GM23338 (cell line): ENCODE data around the gene JHY. TPM values are rescaled to one million over a fixed set of nuclear protein-coding genes. Genes with fewer than 3 reads are reported as not detected.

Experiments
- ATAC-seq: fragments of 200-7000 bp; cut with Tn5 transposase; 3 replicates; pipeline ENCODE4 v1.9.1; 2020
- DNase-seq: peaks from one replicate; pipeline ENCODE4 v3.0.0-alpha.2; 2015; ENCODE audit warnings: low spot score
- H2AFZ ChIP-seq: fragments of 200-600 bp; sonication (generic); 2 replicates; pipeline ENCODE4 v1.8.0; 2016; ENCODE audit warnings: antibody characterized with exemption, mild to moderate bottlenecking, moderate library complexity
- H3F3A ChIP-seq: fragments of 200-600 bp; sonication (generic); replicated peaks from 2 replicates; pipeline ENCODE4 v1.8.0; 2017; ENCODE audit warnings: antibody characterized with exemption, mixed run types, low read depth
- H3K27ac ChIP-seq: fragments of 200-600 bp; sonication (generic); 2 replicates; pipeline ENCODE4 v1.6.1; 2016; ENCODE audit warnings: low read depth
- H3K27me3 ChIP-seq: fragments of 200-600 bp; sonication (generic); 2 replicates; pipeline ENCODE4 v1.8.0; 2016; ENCODE audit warnings: mild to moderate bottlenecking, mixed run types, moderate library complexity; ENCODE audit not compliant: insufficient read depth
- H3K36me3 ChIP-seq: fragments of 200-600 bp; sonication (generic); 2 replicates; pipeline ENCODE4 v1.8.0; 2016; ENCODE audit warnings: mild to moderate bottlenecking; ENCODE audit not compliant: insufficient read depth
- H3K4me1 ChIP-seq: fragments of 200-600 bp; sonication (generic); 2 replicates; pipeline ENCODE4 v1.8.0; 2016; ENCODE audit warnings: mild to moderate bottlenecking, moderate library complexity; ENCODE audit not compliant: insufficient read depth
- H3K4me2 ChIP-seq: fragments of 200-600 bp; sonication (generic); 2 replicates; pipeline ENCODE4 v1.7.1; 2017; ENCODE audit warnings: mixed run types
- H3K4me3 ChIP-seq: fragments of 200-600 bp; sonication (generic); 2 replicates; pipeline ENCODE4 v1.6.1; 2016; ENCODE audit warnings: mixed run types
- H3K79me2 ChIP-seq: fragments of 200-600 bp; sonication (generic); replicated peaks from 2 replicates; pipeline ENCODE4 v1.8.0; 2017; ENCODE audit warnings: mild to moderate bottlenecking; ENCODE audit not compliant: insufficient read depth
- H3K9me2 ChIP-seq: fragments of 200-600 bp; sonication (generic); 2 replicates; pipeline ENCODE4 v1.8.0; 2017; ENCODE audit not compliant: insufficient read depth
- H4K20me1 ChIP-seq: fragments of 200-600 bp; sonication (generic); replicated peaks from 2 replicates; pipeline ENCODE4 v1.8.0; 2017; ENCODE audit warnings: mild to moderate bottlenecking; ENCODE audit not compliant: insufficient read depth
- H3K27ac Mint-ChIP-seq: 2 replicates; pipeline ENCODE4 v1.8.0; 2020; ENCODE audit warnings: inconsistent platforms, mild to moderate bottlenecking, moderate library complexity, mixed read lengths
- H3K27me3 Mint-ChIP-seq: 3 replicates; pipeline ENCODE4 v1.8.0; 2022; ENCODE audit warnings: low read depth, mild to moderate bottlenecking, moderate library complexity, mixed read lengths, inconsistent platforms; ENCODE audit not compliant: insufficient read depth, poor library complexity
- H3K36me3 Mint-ChIP-seq: 3 replicates; pipeline ENCODE4 v1.8.0; 2021; ENCODE audit warnings: low read depth, mild to moderate bottlenecking, inconsistent platforms, moderate library complexity, mixed read lengths
- H3K4me1 Mint-ChIP-seq: 3 replicates; pipeline ENCODE4 v1.8.0; 2020; ENCODE audit warnings: mild to moderate bottlenecking, inconsistent platforms, mixed read lengths
- H3K4me3 Mint-ChIP-seq: 3 replicates; pipeline ENCODE4 v1.8.0; 2021; ENCODE audit warnings: moderate library complexity, mild to moderate bottlenecking, inconsistent platforms, mixed read lengths
- H3K9me3 Mint-ChIP-seq: 3 replicates; pipeline ENCODE4 v1.8.0; 2020; ENCODE audit warnings: moderate library complexity, mild to moderate bottlenecking, inconsistent platforms, mixed read lengths
- CTCF ChIP-seq, 2 experiments: fragments of 200-600 bp in 1 of 2; sonication (generic) in 1 of 2; conservative IDR thresholded peaks; 2 replicates each; pipeline versions ENCODE4 v1.5.1 to v1.6.1; 2016 to 2017; ENCODE audit warnings: antibody characterized with exemption in 2 of 2, low read depth in 2 of 2, mild to moderate bottlenecking in 2 of 2, moderate library complexity in 1 of 2
- EZH2 ChIP-seq: fragments of 200-600 bp; sonication (generic); IDR thresholded peaks from one replicate; pipeline ENCODE4 v1.8.0; 2017; ENCODE audit warnings: antibody characterized with exemption, mild to moderate bottlenecking, low read depth; ENCODE audit not compliant: unreplicated experiment
- JUNB ChIP-seq: IDR thresholded peaks from one replicate; pipeline ENCODE4 v1.6.1; 2016; ENCODE audit warnings: antibody characterized with exemption; ENCODE audit not compliant: unreplicated experiment
- NANOG ChIP-seq: IDR thresholded peaks from 2 replicates; pipeline ENCODE4 v1.6.1; 2016; ENCODE audit warnings: antibody characterized with exemption, borderline replicate concordance
- POLR2AphosphoS5 ChIP-seq: IDR thresholded peaks from 2 replicates; pipeline ENCODE4 v1.6.1; 2016; ENCODE audit warnings: antibody characterized with exemption, low read depth
- REST ChIP-seq: IDR thresholded peaks from one replicate; pipeline ENCODE4 v1.6.1; 2018; ENCODE audit warnings: antibody characterized with exemption; ENCODE audit not compliant: unreplicated experiment
- ZNF331 ChIP-seq: fragments of 250-450 bp; sonication (Bioruptor Pico); IDR thresholded peaks from 2 replicates; pipeline ENCODE4 v1.5.0; 2020; ENCODE audit warnings: low read depth, mild to moderate bottlenecking, moderate library complexity
- polyA plus RNA-seq: library from polyadenylated mRNA; unstranded; fragments of >200 nt; fragmentation: Nextera tagmentation; extraction: Ambion mirVana; gene quantifications from 2 replicates; pipeline ENCODE4 v1.2.1, GENCODE V29; 2016
- total RNA-seq: library from RNA; depleted of rRNA; stranded (reverse); fragments of >200 nt; shearing (Covaris generic); gene quantifications from 2 replicates; pipeline ENCODE4 v1.2.3, GENCODE V29; 2014

JHY gene
- total and polyA plus RNA-seq, 2 experiments from 2014 or later = 0.94 to 0.97 TPM

- Mint-ChIP-seq H3K9me3 (no peaks in the 10 kb centered on the region), H3K4me3 (no peak overlapping the region), H3K27me3 (peaks cover 2% of the 10 kb centered on the region), H3K27ac (no peak overlapping the region), H3K4me1 (no peaks in the 10 kb centered on the region), H3K36me3 (no peaks in the 10 kb centered on the region)
- ATAC-seq = no peak
- Histone ChIP-seq H3K4me2 (no peak overlapping the region), H3K79me2 (no peaks in the 10 kb centered on the region), H2AFZ (no peak overlapping the region), H3K27me3 (no peaks in the 10 kb centered on the region), H3K4me1 (no peaks in the 10 kb centered on the region), H3K4me3 (no peak overlapping the region), H3K36me3 (no peaks in the 10 kb centered on the region), H3K9me2 (no peaks in the 10 kb centered on the region), H4K20me1 (no peaks in the 10 kb centered on the region), H3K27ac (no peak overlapping the region), H3F3A (no peaks in the 10 kb centered on the region)
- peak; percentile 81 to 99 for TF ChIP-seq CTCF (conservative IDR thresholded peaks at IDR 0.05; ENCODE audit: low read depth in 2 of 2)
- no peak for TF ChIP-seq REST
- DNase-seq = peak; percentile 57
Measured at GRCh38 chr11:122863704-122864326, 18.7 kb upstream of the JHY start.

- Mint-ChIP-seq H3K4me3 (no peak overlapping the region), H3K9me3 (no peaks in the 10 kb centered on the region), H3K36me3 (no peaks in the 10 kb centered on the region), H3K4me1 (no peaks in the 10 kb centered on the region), H3K27me3 (peaks cover 2% of the 10 kb centered on the region), H3K27ac (no peak overlapping the region)
- no peak for ATAC-seq
- H3K4me2 ChIP-seq = no peak overlapping the region
- no peak overlapping the region for H3K27ac ChIP-seq
- no peak for DNase-seq
- no peaks in the 10 kb centered on the region for H3K27me3 ChIP-seq
- H3K4me1 ChIP-seq = no peaks in the 10 kb centered on the region
- no peaks in the 10 kb centered on the region for H3F3A ChIP-seq
- H3K9me2 ChIP-seq = no peaks in the 10 kb centered on the region
- no peak overlapping the region for H3K4me3 ChIP-seq
- no peaks in the 10 kb centered on the region for H4K20me1 ChIP-seq
- H3K79me2 ChIP-seq = no peaks in the 10 kb centered on the region
- no peaks in the 10 kb centered on the region for H3K36me3 ChIP-seq
- no peak overlapping the region for H2AFZ ChIP-seq
- TF ChIP-seq EZH2 = no peak
- no peak for TF ChIP-seq REST
- TF ChIP-seq NANOG = no peak
- no peak for TF ChIP-seq JUNB
- TF ChIP-seq POLR2AphosphoS5 = no peak
- no peak for TF ChIP-seq ZNF331
Measured at GRCh38 chr11:122864386-122865115, 18.0 kb upstream of the JHY start.
